Glutamatergic neuron (in vitro differentiated cells): ENCODE results near the gene MCCD1. TPM values are rescaled to one million over a fixed set of nuclear protein-coding genes. Genes with fewer than 3 reads are reported as not detected.

Source experiments
- DNase-seq: peaks from one replicate; pipeline ENCODE4 v3.0.0; 2022
- H3K27ac Mint-ChIP-seq: one replicate; pipeline ENCODE4 v1.8.0; 2020; ENCODE audit warnings: mild to moderate bottlenecking, mixed read lengths, inconsistent platforms; ENCODE audit not compliant: unreplicated experiment
- H3K27me3 Mint-ChIP-seq: one replicate; pipeline ENCODE4 v1.8.0; 2020; ENCODE audit warnings: mild to moderate bottlenecking, moderate library complexity, mixed read lengths, inconsistent platforms; ENCODE audit not compliant: unreplicated experiment
- H3K36me3 Mint-ChIP-seq: one replicate; pipeline ENCODE4 v1.8.0; 2020; ENCODE audit warnings: mild to moderate bottlenecking, mixed read lengths, inconsistent platforms; ENCODE audit not compliant: unreplicated experiment
- H3K4me1 Mint-ChIP-seq: one replicate; pipeline ENCODE4 v1.8.0; 2020; ENCODE audit warnings: mild to moderate bottlenecking, low read depth, mixed read lengths, inconsistent platforms; ENCODE audit not compliant: unreplicated experiment
- H3K4me3 Mint-ChIP-seq: one replicate; pipeline ENCODE4 v1.8.0; 2020; ENCODE audit warnings: mild to moderate bottlenecking, mixed read lengths, inconsistent platforms; ENCODE audit not compliant: unreplicated experiment
- H3K9me3 Mint-ChIP-seq: one replicate; pipeline ENCODE4 v1.8.0; 2020; ENCODE audit warnings: mild to moderate bottlenecking, moderate library complexity, mixed read lengths, inconsistent platforms; ENCODE audit not compliant: unreplicated experiment
- CTCF ChIP-seq: fragments of 200-600 bp; sonication (generic); IDR thresholded peaks from one replicate; pipeline ENCODE4 v1.5.0; 2021; ENCODE audit not compliant: partially characterized antibody, unreplicated experiment
- long read RNA-seq: library from polyadenylated mRNA; unstranded; transcript quantifications from one replicate; pipeline ENCODE4 v2.0.0, GENCODE V29; 2020; ENCODE audit not compliant: unreplicated experiment
- total RNA-seq: library from RNA; stranded (reverse); fragmentation: NEBNext Ultra II Directional; extraction: Animal tissue kit (Norgen Biotek cat#: 25700); gene quantifications from one replicate; pipeline ENCODE4 v1.2.1, GENCODE V29; 2021; ENCODE audit not compliant: unreplicated experiment

MCCD1 gene
- total RNA-seq = not detected
- long read RNA-seq = 0 reads

GRCh38 chr6:31528821-31529328, at the start of gene MCCD1:
Gene MCCD1, plus strand, starts transcription at chr6:31528962. Its CDS starts 53 bp downstream, at chr6:31529015.
- Mint-ChIP-seq H3K36me3 (peaks cover 8% of the 10 kb centered on the region), H3K27me3 (peaks cover 6% of the 10 kb centered on the region), H3K4me3 (no peak within 1 kb of the TSS), H3K4me1 (peaks cover 3% of the 10 kb centered on the region), H3K9me3 (no peaks in the 10 kb centered on the region), H3K27ac (no peak within 1 kb of the TSS)
- no peak for TF ChIP-seq CTCF
- no peak for DNase-seq

- no peak for DNase-seq
- H3K9me3 Mint-ChIP-seq = no peaks in the 10 kb centered on the region
- H3K36me3 Mint-ChIP-seq = no peaks in the 10 kb centered on the region
- H3K27me3 Mint-ChIP-seq = peaks cover 4% of the 10 kb centered on the region
- H3K4me3 Mint-ChIP-seq = no peak overlapping the region
- H3K27ac Mint-ChIP-seq = no peak overlapping the region
- peaks cover 2% of the 10 kb centered on the region for H3K4me1 Mint-ChIP-seq
- no peak for TF ChIP-seq CTCF
These were observed 49.4 kb upstream of the MCCD1 start for GRCh38 chr6:31479151-31479932.

GRCh38 chr6:31479933-31480535, 48.7 kb upstream of the MCCD1 start:
- DNase-seq = no peak
- H3K27me3 Mint-ChIP-seq = peaks cover 4% of the 10 kb centered on the region
- no peaks in the 10 kb centered on the region for H3K9me3 Mint-ChIP-seq
- no peak overlapping the region for H3K27ac Mint-ChIP-seq
- H3K4me3 Mint-ChIP-seq = no peak overlapping the region
- H3K4me1 Mint-ChIP-seq = peaks cover 2% of the 10 kb centered on the region
- no peak for TF ChIP-seq CTCF
- H3K36me3 Mint-ChIP-seq = no peaks in the 10 kb centered on the region

GRCh38 chr6:31480574-31480973, 48.2 kb upstream of the MCCD1 start:
- Mint-ChIP-seq H3K36me3 (no peaks in the 10 kb centered on the region), H3K27me3 (peaks cover 4% of the 10 kb centered on the region), H3K9me3 (no peaks in the 10 kb centered on the region), H3K4me3 (no peak overlapping the region), H3K27ac (no peak overlapping the region), H3K4me1 (peaks cover 2% of the 10 kb centered on the region)
- TF ChIP-seq CTCF = no peak
- no peak for DNase-seq

- no peak for TF ChIP-seq CTCF
- H3K4me3 Mint-ChIP-seq = no peak overlapping the region
- peaks cover 4% of the 10 kb centered on the region for H3K27me3 Mint-ChIP-seq
- H3K4me1 Mint-ChIP-seq = peaks cover under 1% of the 10 kb centered on the region
- H3K36me3 Mint-ChIP-seq = no peaks in the 10 kb centered on the region
- no peaks in the 10 kb centered on the region for H3K9me3 Mint-ChIP-seq
- no peak overlapping the region for H3K27ac Mint-ChIP-seq
- DNase-seq = no peak
These were observed 45.4 kb upstream of the MCCD1 start for GRCh38 chr6:31483392-31483791.
